Lung (tissue), 12 donors: ENCODE data around the gene TMEM213. TPM values are rescaled to one million over a fixed set of nuclear protein-coding genes. Genes with fewer than 3 reads are reported as not detected.

Experiments used
- ATAC-seq: fragments of 200-7000 bp; cut with Tn5 transposase; one replicate; pipeline ENCODE4 v1.9.1; 2020; ENCODE audit warnings: moderate number of reproducible peaks; ENCODE audit not compliant: insufficient read depth, low FRiP score
- DNase-seq, 3 donors: peaks; one replicate each; pipeline ENCODE4 v3.0.0-alpha.2; 2013 to 2017
- H3K27ac ChIP-seq, 2 donors: one replicate each; pipeline ENCODE4 v1.5.1; 2013; ENCODE audit warnings: mild to moderate bottlenecking in 2 of 2, moderate library complexity in 2 of 2, control low read depth in 1 of 2, inconsistent platforms in 1 of 2, low read depth in 1 of 2, low read length in 1 of 2
- H3K27me3 ChIP-seq, 3 donors: one replicate each; pipeline ENCODE4 v1.5.1; 2013; ENCODE audit warnings: low read length in 2 of 3; ENCODE audit not compliant: control insufficient read depth in 3 of 3, insufficient read depth in 3 of 3
- H3K36me3 ChIP-seq, 4 donors: one replicate each; pipeline ENCODE4 v1.5.1; 2013; ENCODE audit warnings: low read length in 4 of 4, mild to moderate bottlenecking in 1 of 4, moderate library complexity in 1 of 4; ENCODE audit not compliant: control insufficient read depth in 4 of 4, insufficient read depth in 4 of 4
- H3K4me1 ChIP-seq, 5 donors: one replicate each; pipeline ENCODE4 v1.5.1; 2013; ENCODE audit warnings: low read length in 5 of 5, mild to moderate bottlenecking in 2 of 5, moderate library complexity in 1 of 5; ENCODE audit not compliant: control insufficient read depth in 5 of 5, insufficient read depth in 5 of 5
- H3K4me3 ChIP-seq: one replicate; pipeline ENCODE4 v1.5.1; 2013; ENCODE audit warnings: mild to moderate bottlenecking, control low read depth, moderate library complexity
- H3K9ac ChIP-seq, 2 donors: one replicate each; pipeline ENCODE4 v1.5.1; 2013; ENCODE audit warnings: low read length in 2 of 2, control low read depth in 1 of 2; ENCODE audit not compliant: insufficient read depth in 1 of 2
- H3K9me3 ChIP-seq, 4 donors: one replicate each; pipeline ENCODE4 v1.5.1; 2013; ENCODE audit warnings: low read length in 3 of 4, mild to moderate bottlenecking in 1 of 4, moderate library complexity in 1 of 4; ENCODE audit not compliant: control insufficient read depth in 4 of 4, insufficient read depth in 3 of 4
- WGBS, 2 donors: extraction: QIAGEN DNeasy Blood & Tissue Kit; methylation state at CpG; one replicate each; pipeline ENCODE4 v1.1.7; 2013; 5-methylcytosine and 5-hydroxymethylcytosine counted together
- polyA plus RNA-seq, 2 donors: library from polyadenylated mRNA; stranded (reverse); fragments of 200-250 nt; gene quantifications; one replicate each; pipeline ENCODE4 v1.2.1, GENCODE V29; 2013
- total RNA-seq, 2 donors: library from RNA; depleted of rRNA in 1 of 2; stranded (reverse); fragments of >200 nt in 1 of 2; gene quantifications; one replicate each; pipeline ENCODE4 v1.2.1, GENCODE V29; 2014 to 2021
- TF ChIP-seq, protein P1 (sequence below): IDR thresholded peaks from 2 replicates; pipeline ENCODE4 v1.5.1; 2012; ENCODE audit warnings: mild to moderate bottlenecking; ENCODE audit errors: control extremely low read depth, extremely low read depth
- donor health status: control.
- donor health status: control.
- donor health status: Bipolar disorder and iron deficiency.
- donor health status: healthy.
- donor health status: DM: yes; HTN: yes; CAD: no.

Gene TMEM213
- total and polyA plus RNA-seq, 4 donors, result 0.29 to 2.0 (median 0.83) TPM; not detected in 1

DNA sequence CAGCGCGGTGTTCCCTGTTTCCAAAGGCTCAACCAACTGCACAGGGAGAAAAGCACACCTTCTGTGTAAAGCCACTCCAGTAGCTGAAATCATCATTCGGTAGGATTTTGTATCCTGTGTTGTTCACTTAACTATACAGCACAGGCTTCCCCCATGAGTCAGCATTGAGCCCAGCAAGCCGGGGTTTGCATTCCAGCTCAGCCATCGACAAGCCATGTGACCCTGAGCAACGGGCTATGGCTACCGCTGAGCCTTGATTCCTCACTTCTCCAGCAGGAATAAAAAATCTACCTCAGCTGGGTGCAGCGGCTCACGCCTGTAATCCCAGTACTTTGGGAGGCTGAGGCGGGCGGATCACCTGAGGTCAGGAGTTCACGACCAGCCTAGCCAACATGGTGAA is 44.3 kb downstream of the TMEM213 start:
- WGBS, 2 donors, result 56 to 81% methylated on average over 12 of the region's 12 CpGs
- Histone ChIP-seq H3K36me3 (peaks cover 0 to 2% (median under 1%) of the 10 kb centered on the region in 4 donors), H3K9ac (no peak overlapping the region), H3K4me3 (no peak overlapping the region), H3K9me3 (peaks cover 0 to 2% (median 0%) of the 10 kb centered on the region in 4 donors), H3K27me3 (no peaks in the 10 kb centered on the region), H3K27ac (no peak overlapping the region), H3K4me1 (peaks cover 0 to 45% (median 8%) of the 10 kb centered on the region in 5 donors)
- TF ChIP-seq, protein P1, sequence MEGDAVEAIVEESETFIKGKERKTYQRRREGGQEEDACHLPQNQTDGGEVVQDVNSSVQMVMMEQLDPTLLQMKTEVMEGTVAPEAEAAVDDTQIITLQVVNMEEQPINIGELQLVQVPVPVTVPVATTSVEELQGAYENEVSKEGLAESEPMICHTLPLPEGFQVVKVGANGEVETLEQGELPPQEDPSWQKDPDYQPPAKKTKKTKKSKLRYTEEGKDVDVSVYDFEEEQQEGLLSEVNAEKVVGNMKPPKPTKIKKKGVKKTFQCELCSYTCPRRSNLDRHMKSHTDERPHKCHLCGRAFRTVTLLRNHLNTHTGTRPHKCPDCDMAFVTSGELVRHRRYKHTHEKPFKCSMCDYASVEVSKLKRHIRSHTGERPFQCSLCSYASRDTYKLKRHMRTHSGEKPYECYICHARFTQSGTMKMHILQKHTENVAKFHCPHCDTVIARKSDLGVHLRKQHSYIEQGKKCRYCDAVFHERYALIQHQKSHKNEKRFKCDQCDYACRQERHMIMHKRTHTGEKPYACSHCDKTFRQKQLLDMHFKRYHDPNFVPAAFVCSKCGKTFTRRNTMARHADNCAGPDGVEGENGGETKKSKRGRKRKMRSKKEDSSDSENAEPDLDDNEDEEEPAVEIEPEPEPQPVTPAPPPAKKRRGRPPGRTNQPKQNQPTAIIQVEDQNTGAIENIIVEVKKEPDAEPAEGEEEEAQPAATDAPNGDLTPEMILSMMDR, result no peak
- DNase-seq, result no peak
- ATAC-seq, result no peak

DNA sequence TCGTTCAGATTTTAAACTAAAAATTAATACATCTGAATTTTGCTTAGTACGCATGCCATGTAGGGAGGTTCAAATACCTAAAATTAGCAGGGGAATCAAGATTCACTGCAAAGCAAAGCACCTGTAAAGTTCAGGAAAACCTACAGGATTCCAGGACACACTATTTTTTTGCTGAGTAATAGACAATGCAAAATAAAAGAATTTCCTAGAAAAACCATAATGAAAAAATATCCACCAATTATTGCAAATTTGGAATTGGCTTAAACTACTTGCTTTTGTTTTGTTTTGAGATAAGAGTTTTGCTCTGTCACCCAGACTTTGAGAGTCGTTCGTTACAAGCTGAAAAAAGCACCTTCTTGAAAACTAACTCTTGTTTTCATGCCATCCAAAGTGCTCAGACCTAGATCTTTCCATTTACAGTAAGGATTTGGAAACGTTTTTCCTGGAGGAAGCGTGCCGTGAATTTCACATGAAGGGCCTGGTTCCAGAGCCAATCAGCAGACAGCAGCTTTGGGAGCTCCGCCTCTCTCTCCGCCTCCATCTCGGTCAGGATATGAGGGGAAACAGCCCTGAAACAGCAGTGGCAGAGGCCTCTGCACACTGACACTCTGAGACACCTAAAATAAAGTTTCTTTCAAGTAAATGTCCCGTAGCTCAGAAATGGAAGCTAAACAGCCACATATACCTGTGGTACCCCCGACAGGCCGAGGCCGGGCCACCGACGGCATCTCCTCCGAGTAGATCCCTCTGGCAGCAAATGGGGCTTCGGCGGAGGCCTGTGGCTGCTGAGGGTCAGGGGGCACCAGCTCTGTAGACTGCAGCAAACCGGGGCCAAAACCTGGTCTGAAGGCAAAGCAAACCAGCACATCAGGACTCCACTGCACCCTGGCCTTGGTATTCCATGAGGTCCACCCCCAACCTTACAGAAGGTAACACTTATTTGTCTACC is 46.1 kb downstream of the TMEM213 start:
- Histone ChIP-seq H3K27ac (no peak overlapping the region), H3K9ac (no peak overlapping the region), H3K4me3 (no peak overlapping the region), H3K36me3 (peaks cover 0 to 2% (median under 1%) of the 10 kb centered on the region in 4 donors), H3K9me3 (peaks cover 0 to 2% (median 0%) of the 10 kb centered on the region in 4 donors), H3K27me3 (no peaks in the 10 kb centered on the region), H3K4me1 (peaks cover 0 to 36% (median under 1%) of the 10 kb centered on the region in 5 donors)
- 93 to 94% methylated on average over 20 of the region's 20 CpGs for WGBS, 2 donors
- TF ChIP-seq, protein P1, result no peak
- ATAC-seq (no peak), DNase-seq (no peak)

DNA sequence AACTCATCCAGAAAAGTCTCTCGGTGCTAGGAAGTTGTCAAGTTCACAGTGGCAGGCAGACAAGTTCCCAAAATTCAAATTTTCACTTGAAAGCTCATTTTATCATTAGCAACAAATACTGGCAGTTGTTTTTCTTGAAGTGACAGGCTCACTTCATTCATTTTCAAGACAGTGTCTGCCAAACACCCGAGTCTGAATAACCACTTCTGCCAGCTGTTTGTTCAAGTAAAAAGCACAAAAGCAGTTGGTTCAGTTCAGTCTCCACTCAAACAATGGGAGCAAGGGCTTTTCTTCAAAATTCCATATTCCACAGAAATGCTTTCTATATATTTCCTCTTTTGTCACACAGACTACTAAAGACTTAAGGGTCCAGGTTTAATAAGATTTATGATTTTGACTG is 47.9 kb downstream of the TMEM213 start:
- peaks cover 0 to 8% (median 2%) of the 10 kb centered on the region in 4 donors for H3K36me3 ChIP-seq
- TF ChIP-seq, protein P1, result no peak
- H3K4me3 ChIP-seq, result no peak overlapping the region
- H3K9ac ChIP-seq, result no peak overlapping the region
- peaks cover 0 to 35% (median 0%) of the 10 kb centered on the region in 5 donors for H3K4me1 ChIP-seq
- DNase-seq (peak in 2 of 3 donors; percentile 60 to 98), ATAC-seq (no peak)
- peaks cover 0 to 3% (median 1%) of the 10 kb centered on the region in 4 donors for H3K9me3 ChIP-seq
- H3K27ac ChIP-seq, result no peak overlapping the region
- H3K27me3 ChIP-seq, result no peaks in the 10 kb centered on the region
- 31 to 50% methylated on average over 2 of the region's 2 CpGs for WGBS, 2 donors
